NCI-H2171 (cell line): ENCODE measurements around the gene ID3.

Experiments used
- DNase-seq: peaks from one replicate; lab custom pipeline; 2025; lab: John Stamatoyannopoulos, UW

The ID3 gene

DNA sequence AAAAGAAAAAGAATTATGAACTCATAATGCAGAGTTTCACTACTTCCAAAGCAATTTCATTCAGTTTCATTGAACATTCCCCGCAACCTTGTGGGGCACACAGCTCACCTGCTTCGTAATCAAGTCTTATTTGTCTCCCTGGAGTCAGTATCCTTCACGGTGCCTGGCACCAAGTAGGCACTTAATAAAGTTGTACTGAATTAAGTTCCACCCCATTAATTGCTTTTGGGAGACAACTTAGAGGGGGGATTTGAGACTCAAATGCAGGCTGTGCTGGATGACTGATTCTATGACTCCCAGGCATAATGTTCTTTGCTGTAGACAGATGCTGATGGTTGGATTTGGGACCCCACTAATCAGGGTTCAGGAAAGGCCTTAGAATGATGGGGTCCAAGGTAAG is 6.5 kb upstream of the ID3 start:
- DNase-seq: no peak

DNA sequence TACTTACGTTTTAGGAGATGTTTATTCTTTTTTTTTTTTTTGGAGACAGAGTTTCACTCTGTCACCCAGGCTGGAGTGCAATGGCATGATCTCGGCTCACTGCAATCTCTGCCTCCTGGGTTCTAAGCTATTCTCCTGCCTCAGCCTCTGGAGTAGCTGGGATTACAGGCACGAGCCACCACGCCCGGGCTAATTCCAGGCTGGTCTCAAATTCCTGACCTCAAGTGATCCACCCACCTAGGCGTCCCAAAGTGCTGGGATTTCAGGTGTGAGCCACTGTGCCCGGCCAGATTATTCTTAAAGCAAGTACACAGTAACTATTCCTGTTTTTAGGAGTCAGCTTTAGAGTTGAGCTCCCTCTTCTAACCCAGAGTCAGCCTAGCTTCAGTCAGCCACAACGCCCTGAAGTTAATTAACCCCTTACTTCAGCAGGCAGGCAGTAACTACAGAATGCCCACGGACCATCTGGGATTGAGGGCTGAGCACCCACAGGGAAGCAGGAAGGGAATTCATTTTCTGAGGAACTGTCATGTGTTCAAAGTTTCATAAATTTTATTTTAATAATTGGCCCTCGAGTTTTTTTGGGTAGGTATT is 5.3 kb upstream of the ID3 start:
- DNase-seq: no peak

DNA sequence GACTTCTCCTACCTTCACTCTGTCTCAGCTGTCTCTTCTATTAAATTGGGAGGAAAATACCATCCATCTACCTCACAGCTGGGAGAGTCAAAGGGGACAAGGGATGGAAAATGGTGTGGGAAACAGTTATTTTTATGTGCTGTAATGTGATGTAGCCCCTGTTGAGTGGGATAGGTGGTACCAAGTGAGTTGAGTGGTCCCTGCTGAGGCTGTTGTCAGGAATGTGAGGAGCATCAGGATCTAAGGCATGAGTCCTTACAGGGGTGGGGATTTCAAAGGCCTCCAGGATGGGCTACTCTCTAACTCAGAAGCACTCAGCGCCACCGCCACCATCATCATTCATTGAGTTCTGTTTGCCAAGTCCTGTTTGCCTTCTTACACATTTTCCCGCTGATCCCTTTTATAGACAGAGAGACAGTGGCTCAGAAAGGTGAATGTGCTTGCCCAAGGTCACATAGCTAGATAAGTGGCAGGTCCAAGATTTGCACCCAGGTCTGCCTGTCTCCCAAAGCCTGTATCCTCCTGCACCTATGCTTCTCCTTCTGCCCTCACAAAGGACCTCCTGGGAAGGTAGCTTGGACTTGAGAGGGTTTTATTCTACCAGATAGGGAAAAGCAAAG is 4.6 kb upstream of the ID3 start:
- DNase-seq: no peak

DNA sequence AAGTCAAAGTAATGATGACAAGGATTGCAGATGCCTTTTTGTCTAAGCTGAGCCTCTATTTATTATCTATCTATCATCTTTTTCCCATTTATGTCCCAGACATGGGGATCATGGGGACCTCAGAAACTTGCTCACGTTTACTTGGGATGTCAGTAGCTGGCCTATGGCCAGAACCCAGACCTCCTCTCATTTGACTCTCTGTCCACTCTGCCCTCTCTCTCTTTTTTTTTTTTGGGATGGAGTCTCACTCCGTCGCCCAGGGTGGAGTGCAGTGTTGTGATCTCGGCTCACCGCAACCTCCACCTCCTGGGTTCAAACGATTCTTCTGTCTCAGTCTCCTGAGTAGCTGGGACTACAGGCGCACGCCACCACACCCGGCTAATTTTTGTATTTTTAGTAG is 3.7 kb upstream of the ID3 start:
- DNase-seq: no peak

DNA sequence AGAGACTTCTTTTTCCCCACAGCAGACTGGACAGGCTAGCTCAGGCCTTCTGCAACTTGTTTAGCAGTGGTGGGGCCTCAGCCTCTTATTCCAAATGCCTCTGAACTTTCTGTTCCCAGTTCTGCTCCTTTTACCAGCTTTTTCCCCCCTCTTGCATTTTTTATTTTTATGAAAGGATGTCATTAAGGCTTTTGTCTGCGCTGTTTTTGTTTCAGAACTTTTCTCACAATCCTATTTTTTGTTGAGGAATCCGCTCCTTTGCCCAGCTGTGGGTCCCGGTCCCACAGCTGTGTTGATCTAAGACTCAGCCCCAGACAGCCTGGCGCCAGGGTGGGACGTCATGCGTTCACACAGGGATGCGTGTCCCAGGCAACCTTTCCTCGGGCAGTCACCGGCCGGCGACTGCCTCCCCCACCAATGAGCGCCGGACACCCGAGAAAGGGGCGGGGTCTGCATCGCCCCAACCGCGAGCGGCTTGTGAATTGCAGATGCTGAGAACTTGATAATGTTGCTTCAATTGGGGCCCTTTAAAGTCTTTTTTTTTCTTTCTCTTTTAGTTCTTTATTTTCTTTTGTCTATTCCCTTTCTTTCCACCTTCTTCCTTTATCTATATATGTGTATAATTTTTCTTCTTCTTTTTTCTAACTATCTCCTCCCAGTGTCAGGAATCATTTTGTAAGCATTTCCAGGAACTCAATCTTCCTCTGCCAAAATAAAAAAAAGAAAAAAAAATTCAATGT is 3.0 kb upstream of the ID3 start:
- peak; percentile 75 for DNase-seq

DNA sequence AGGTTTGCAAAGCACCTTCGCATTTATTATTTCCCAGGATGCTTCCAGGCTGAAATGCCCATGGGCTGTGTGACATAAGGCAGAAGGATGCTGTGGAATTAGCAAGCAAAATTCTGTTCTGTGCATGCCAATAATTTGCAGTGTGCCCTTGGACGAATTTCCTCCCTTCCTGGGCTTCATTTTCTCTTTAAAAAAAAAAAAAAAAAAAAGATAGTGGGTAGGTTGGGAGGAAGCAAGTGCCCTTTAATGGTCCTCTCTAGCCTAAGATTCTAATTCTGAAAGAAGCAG is 2.5 kb upstream of the ID3 start:
- no peak for DNase-seq

DNA sequence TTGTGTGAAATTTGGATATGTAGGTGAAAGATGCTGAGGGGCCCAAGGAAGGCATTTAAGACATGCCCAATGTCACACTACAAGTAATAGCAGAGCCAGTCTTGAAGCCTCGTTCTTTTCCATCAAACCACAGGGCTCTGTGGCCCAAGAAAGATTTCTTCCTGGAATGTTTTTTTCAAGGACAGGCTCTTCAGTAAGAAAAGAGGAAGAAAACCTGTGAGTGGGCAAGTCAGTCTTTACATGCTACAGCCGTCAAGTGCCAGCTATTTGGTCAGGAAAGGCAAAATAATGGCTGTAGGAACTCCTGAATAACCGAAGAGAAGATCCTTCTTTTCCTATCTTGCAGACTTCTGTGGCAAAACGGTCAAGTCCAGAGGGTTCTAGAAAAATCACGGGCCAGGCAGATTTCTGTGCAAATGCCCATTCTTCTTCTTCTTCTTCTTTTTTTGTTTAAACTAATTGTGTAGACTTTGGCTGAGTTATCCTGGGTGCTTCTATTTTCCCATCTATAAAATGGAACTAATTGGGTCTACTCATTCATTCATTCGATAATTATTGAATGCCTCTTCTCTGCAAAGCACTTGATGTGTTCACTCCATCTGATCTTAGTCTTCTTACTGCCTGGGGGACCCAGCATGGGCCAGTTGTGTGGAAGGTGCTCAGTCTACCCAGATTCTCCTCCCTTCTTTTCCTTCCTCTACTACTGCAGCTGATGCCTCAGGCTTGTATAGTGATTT is 1.9 kb upstream of the ID3 start:
- DNase-seq: no peak

DNA sequence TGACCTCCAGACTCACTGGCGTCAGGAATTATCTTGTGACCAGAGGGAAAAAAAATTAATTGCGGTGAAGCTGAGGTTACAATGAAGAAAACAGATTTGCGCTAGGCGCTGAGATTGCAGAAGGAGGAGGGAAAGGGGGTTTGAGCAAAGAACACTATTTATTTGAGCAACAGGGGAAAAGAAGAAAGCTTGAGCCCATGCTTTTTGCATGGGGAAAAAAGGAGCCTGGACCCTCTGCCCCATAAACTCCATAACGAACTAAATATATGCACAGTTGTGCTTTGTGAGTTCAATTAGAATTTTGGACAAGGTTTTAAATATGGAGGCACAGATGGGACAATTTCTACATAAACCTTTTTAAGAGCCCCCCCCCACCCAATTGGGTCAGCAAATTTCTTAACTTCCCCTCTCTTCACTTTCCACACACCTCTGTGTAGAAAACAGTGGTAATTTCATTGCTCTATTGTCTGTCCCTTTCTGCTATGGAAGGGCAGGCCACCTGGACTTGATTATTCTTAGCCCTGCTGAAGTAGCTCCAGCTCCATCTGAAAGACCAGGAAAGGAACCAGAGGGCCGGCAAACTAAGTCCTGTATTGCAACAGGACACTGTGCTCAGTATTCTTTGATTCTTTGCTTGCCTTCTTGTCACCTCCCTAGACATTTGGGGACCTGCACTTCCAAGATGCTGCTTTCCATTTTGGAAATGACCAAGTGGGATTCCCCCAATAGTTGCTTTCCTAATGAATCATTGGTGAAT is 862 bp upstream of the ID3 start:
- no peak for DNase-seq

DNA sequence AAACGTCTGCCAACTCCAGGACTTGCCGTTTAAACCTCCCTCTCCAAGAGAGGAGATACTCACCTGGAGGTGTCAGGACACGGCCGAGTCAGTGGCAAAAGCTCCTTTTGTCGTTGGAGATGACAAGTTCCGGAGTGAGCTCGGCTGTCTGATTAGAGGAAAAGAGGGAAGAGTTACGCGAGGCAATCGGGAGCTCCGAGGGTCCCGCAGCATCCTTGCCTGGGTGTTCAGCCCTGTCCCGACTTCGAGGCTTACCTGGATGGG is 497 bp downstream of the ID3 start:
- DNase-seq: no peak

DNA sequence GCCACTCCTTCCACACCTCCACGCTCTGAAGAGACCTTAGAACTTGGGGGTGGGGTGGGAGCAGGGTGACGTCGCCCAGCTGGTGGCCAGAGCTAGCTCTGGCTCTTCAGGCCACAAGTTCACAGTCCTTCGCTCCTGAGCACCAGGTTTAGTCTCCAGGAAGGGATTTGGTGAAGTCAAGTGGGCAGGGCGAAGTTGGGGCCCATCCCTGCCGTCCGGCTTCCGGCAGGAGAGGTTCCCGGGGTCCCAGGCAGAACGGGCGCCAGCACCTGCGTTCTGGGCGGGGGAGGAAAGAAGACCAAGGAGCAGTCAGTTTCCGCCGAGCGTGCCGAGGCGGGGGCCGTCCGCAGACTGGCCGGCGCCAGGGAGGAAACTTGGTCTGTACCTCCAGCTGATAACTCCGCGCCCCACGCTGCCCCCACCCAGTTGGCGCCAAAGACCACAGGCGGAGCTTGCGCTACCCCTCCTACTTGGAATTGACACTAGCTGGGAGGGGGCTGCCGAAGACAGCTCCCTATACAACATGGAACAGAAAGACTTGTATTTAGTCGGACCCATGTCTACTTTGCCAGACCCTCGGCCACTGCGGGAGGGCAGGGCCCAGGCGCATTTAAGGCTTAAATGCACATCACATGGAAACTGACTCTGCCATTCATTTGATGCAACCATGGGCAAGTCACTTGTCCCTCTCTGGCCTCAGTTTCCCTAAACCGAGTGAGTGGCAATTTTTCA is 995 bp downstream of the ID3 start:
- DNase-seq: no peak

DNA sequence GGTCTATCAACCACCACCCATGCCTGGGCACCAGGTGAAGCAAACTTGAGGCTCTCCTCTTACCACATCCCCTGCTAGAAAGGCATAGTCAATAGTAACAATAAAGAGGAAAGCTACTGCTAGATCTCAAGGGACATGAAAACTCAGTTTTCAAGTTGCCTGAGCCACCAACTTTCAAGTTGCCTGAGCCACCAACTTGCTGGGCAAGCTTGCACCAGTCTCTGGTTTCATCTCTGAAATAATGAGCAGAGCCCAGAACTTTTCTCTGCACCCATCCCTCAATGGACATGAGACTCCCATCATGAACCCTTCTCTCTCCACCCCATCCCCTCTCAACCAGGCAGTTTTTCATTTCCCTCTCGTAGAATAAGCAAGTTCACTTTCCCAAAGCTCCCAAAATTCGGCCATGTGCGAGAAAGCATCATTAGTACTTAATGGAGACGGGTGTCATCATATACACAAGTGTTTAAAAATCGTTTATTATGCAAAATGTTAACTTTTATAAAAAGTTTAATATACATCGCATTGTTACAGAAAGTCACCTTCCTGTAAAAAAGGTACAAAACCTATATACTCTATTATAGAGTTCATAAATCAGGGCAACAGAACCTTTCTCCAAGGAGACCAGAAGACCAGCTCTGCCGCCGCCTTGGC is 1.7 kb downstream of the ID3 start:
- no peak for DNase-seq

DNA sequence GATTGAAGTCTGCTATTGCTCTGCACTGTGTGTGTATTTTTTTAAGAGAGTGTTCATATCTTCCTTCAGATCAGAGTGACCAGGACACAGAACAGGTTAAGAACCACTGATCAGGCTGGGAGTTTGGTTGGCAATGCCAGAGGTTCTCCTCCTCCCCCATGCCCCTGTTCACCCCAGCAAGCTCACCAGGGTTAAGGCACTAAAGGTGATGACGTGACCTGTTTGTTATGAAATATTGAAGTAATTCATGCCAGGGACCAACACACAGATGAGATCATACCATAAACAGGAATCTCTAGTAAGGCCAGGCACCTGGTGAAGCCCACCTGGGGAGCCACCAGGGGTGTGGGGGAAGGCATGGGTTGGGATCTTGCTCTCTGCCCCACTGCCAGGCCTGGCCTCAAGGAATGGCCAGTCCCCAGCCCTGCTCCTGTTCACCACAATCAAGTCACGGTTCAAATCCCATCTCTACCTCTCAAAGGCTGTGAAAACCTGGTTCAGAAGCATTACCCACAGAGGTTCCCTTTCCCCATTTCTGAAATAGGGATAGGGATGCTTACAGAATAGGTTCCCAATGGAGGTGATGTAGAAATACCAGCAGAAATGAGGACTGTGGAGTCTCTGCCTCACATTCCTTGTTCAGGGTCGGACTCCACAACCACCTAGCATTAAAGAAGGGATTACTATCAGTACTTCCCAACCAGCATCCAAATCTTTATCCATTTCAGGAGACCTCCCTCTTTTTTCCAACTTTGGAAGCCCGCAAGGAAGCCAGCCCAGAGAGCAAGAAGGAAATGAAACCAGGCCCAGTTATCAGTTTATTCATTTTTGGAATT is 2.4 kb downstream of the ID3 start:
- DNase-seq: no peak

DNA sequence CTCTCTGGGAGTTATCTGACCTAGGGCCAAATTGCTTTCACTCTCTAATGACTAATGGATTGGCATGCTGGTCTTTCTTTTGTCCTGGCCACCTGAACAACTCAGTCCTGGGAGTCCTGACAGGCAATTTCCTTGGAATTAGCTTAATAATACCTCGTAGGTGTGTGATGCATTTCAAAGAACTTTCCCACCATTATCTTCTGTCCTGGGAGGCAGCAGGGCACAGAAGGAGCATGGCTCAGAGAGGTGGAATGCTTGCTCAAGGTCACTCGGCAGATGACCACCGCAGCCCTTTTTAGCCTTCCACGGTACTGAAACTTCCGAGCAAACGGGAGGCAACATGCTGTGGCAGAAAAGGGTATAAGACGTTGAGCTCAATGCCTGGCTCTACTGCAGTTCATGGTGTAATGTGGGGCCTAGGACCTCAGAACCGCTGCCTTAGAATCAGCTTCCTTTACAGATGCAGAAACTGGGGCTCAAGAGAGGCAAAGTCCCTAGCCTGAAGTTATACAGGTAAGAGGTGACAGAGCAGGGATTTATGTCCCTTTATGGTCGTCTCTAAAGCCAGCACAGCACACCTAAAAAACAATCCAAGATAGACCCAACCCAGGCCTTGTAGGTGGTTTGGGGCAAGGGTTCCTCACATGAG is 3.2 kb downstream of the ID3 start:
- no peak for DNase-seq

DNA sequence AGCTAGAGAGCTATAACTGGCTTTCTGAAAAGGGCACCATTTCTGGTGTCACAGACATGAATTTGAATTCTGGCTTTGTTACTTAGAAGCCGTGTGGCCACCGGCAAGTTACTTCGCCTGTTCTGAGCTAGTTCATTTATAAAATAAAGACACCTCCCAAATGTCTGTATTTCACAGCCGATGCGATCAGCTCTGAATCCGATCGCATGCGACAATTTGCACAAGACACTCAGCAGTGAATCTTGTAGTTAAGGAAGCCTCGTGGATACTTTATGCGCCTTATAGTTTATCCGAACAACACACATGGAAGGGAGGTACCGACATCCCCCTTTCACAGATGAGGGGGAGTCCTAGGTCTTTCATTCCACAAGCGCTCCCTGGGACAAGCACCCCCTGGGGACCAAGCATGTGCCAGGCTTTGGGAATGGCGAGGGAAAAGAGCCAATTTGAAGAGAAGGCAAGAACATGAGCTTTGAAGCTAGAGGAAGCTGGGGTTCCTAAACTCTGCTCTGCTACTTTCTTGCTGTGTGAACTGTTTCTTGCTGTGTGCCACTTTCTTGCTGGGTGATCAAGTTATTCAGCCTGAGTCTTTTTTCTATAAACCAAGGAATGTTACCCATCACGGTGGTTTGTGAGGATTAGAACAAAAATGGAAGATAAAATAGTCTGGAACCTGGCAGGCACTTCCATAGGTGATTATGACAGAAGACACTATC is 3.9 kb downstream of the ID3 start:
- peak; percentile 73 for DNase-seq

DNA sequence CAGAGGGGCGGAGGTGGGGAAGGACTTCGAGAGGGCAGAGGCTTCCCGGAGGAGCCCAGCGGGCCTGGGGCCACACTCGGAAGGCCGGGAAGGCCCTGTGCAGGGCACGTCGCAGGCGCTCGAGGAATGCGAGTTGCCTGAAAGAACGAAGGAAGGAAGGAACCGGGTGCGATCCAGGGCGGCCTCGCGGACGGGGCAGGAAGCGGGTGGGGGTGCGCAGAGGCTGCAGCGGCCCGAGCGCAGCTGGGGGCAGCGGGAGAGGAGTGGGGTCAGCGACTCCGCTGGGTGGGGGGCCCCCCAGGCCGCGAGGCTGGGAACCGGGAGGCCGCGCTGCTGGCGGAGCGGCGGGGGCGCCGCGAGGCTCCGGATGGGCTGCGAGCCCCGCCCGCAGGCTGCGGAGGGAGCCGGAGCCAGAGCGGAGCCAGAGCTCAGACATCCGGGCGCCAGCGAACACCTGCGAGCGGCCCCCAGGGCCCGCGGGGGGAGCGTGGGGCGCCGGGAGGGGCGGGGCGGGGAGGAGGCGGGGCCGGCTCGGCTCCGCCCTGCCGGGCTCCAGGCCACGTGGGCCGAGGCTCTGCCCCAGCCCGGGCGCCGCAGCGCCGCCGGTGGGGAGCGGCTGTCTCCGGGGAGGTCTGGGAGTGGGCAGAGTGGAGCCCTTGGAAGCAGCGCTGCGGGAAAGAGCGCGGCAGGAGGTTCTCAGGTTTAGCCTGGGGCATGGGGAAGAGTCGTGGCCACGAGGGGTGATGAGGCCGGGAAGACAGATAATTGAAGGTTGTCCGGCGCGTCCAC is 4.6 kb downstream of the ID3 start:
- DNase-seq: peak; percentile 90

DNA sequence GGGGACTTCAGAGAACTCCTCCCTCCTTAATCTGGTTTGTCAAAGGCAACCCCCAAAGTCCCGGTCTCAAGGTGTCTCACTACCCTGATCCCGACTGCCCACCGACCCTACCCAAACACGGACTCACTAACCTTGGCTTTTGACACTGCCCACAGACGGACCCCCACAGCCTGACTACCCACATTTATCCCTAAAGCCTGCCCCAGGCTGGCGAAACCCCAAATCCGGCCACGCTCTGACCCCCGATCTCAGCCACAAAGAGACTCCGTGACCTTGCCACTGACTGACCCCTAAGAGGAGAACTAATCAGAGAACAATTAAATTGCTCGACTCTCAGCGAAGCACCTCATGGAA is 5.2 kb downstream of the ID3 start:
- DNase-seq: no peak

DNA sequence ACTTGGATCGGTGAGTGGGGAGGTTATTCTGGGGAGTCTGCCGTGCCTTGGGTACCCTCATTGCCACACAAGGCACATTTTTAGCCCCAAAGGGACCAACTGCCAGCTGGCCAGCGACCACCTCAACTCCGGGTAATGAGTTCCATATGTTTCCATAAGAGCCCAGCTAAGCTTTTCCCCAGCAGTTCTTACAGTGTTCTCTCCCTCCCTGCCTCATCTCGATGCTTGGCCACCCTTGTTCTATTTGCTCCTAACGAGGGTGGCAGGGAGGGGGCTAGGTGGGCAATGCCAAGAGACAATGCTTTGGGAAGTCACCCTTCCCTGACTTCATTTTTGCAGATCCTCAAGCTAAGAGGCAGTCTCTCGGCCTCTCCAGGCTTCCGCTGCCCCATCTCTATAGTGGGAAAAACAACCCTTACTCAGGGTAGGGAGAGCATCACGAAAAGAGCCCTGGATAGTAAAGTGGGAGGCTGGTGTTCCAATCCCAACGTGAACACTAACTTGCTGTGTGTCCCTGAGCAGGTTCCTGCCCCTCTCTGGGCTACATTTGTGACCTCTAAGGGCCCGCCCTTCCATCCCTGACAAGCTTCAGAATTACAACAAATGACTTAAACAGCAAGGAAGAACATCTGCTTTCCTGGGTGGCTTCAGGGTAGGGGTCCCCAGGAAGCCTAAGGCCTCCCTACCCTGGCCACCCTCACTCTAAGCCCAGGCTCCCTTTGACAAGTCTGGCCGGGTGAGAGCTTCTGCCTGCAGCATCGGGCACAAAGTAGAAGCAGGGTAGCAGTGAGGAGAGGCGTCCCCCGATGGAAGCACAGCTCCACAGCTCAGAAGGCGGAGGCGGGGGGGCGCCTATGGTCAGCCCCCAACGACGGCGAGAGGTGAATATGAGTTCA is 5.8 kb downstream of the ID3 start:
- DNase-seq: no peak

DNA sequence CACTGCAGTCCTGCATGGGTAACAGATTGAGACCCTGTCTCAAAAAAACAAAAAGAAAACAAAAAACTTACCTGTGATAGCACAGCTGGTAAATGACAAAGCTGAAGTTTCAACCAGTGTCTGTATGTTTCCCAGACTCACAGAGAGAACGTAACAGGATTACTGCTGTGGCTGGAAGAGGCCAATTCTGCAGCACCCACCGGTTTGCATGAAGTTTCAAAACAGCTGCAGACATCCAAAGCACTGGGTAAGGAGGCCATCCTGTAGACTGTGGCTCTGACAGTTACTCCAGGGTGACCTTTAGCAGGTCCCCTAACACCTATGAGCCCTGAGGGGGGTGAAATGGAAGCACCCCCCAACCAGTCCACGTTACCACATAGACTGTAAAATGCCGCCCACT is 7.5 kb downstream of the ID3 start:
- no peak for DNase-seq
